BE2C (cell line): Measurements from ENCODE around the gene S1PR1. TPM values are rescaled to one million over a fixed set of nuclear protein-coding genes. Genes with fewer than 3 reads are reported as not detected.
A peak's percentile ranks its signal among the peaks of the same experiment; 100 is the strongest.
"Not testable (repeated sequence)": the region's sequence is repeated elsewhere in the genome, so short reads cannot be mapped to it uniquely, and the experiment has no call there.

ENCODE experiments used
- DNase-seq: peaks from one replicate; pipeline ENCODE4 v3.0.0-alpha.2; 2020
- H3K27me3 ChIP-seq: fragments of 250-450 bp; sonication (Bioruptor Pico); 2 replicates; pipeline ENCODE4 v1.5.1; 2020; ENCODE audit warnings: mild to moderate bottlenecking
- H3K36me3 ChIP-seq: fragments of 250-450 bp; sonication (Bioruptor Pico); 2 replicates; pipeline ENCODE4 v1.5.1; 2020; ENCODE audit warnings: mild to moderate bottlenecking
- H3K4me1 ChIP-seq: fragments of 250-450 bp; sonication (Bioruptor Pico); 2 replicates; pipeline ENCODE4 v1.5.1; 2020
- H3K4me3 ChIP-seq: 2 replicates; pipeline ENCODE4 v1.5.1; 2011; ENCODE audit warnings: low read depth, low read length
- H3K9me3 ChIP-seq: fragments of 250-450 bp; sonication (Bioruptor Pico); 2 replicates; pipeline ENCODE4 v1.5.1; 2020
- polyA plus RNA-seq: library from polyadenylated mRNA; unstranded; fragments of >200 nt; gene quantifications from one replicate; pipeline ENCODE4 v1.2.1, GENCODE V29; 2012; ENCODE audit warnings: low read depth, missing spikeins; ENCODE audit not compliant: insufficient read length, insufficient read depth
- TF ChIP-seq, protein P1 (sequence below): IDR thresholded peaks from 2 replicates; pipeline ENCODE4 v1.5.1; 2012; ENCODE audit warnings: mild to moderate bottlenecking, low read depth, low read length

Gene S1PR1
- 8.5 TPM for polyA plus RNA-seq

- TF ChIP-seq, protein P1, sequence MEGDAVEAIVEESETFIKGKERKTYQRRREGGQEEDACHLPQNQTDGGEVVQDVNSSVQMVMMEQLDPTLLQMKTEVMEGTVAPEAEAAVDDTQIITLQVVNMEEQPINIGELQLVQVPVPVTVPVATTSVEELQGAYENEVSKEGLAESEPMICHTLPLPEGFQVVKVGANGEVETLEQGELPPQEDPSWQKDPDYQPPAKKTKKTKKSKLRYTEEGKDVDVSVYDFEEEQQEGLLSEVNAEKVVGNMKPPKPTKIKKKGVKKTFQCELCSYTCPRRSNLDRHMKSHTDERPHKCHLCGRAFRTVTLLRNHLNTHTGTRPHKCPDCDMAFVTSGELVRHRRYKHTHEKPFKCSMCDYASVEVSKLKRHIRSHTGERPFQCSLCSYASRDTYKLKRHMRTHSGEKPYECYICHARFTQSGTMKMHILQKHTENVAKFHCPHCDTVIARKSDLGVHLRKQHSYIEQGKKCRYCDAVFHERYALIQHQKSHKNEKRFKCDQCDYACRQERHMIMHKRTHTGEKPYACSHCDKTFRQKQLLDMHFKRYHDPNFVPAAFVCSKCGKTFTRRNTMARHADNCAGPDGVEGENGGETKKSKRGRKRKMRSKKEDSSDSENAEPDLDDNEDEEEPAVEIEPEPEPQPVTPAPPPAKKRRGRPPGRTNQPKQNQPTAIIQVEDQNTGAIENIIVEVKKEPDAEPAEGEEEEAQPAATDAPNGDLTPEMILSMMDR = no peak
These were observed at the start of gene S1PR1 for GRCh38 chr1:101236516-101237228. Gene S1PR1, plus strand, starts transcription at chr1:101237019. Its CDS starts 1,966 bp downstream, at chr1:101238985.

DNA sequence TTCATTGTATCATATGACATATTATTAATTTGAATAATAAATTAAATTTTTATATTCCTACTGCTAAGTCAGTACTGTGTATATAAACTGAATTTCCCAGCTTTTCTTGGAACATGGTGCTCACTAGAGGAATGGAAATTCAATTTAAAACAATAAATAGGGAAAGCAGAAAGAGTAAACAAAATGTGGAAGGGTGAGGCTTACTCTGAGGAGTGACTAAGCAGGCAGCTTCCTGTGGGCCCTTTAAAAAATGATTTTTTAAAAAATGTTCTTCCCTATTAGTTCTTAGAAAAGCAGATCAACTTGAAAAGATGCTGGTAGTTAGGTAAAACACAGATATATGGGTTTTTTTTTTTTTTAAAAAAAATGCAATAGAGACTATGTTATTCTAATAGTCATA, 49.5 kb upstream of the S1PR1 start:
- no peak for DNase-seq
- H3K36me3 ChIP-seq = no peaks in the 10 kb centered on the region
- no peaks in the 10 kb centered on the region for H3K27me3 ChIP-seq
- TF ChIP-seq, protein P1 = no peak
- H3K4me1 ChIP-seq = peaks cover 4% of the 10 kb centered on the region
- no peak overlapping the region for H3K4me3 ChIP-seq
- H3K9me3 ChIP-seq = no peaks in the 10 kb centered on the region

More at GRCh38 chr1:101236516-101237228, at the start of gene S1PR1:
- DNase-seq = peak; percentile 80
- Histone ChIP-seq H3K36me3 (no peaks in the 10 kb centered on the region), H3K4me3 (peak within 1 kb of the TSS; percentile 84), H3K27me3 (no peaks in the 10 kb centered on the region), H3K9me3 (no peaks in the 10 kb centered on the region), H3K4me1 (peaks cover 4% of the 10 kb centered on the region)

- Histone ChIP-seq H3K36me3 (no peaks in the 10 kb centered on the region), H3K4me1 (peaks cover 4% of the 10 kb centered on the region), H3K4me3 (no peak overlapping the region), H3K9me3 (no peaks in the 10 kb centered on the region), H3K27me3 (no peaks in the 10 kb centered on the region)
- TF ChIP-seq, protein P1 = no peak
- DNase-seq = no peak
These were observed 48.5 kb upstream of the S1PR1 start for GRCh38 chr1:101188331-101188730.

DNA sequence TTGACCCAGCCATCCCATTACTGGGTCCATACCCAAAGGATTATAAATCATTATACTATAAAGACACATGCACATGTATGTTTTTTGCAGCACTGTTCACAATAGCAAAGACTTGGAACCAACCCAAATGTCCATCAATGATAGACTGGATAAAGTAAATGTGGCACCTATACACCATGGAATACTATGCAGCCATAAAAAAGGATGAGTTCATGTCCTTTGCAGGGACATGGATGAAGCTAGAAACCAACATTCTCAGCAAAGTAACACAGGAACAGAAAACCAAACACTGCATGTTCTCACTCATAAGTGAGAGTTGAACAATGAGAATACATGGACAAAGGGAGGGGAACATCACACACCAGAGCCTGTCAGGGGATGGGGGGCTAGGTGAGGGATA, 47.9 kb upstream of the S1PR1 start:
- not testable (repeated sequence) for H3K9me3 ChIP-seq, H3K4me3 ChIP-seq, H3K27me3 ChIP-seq, H3K36me3 ChIP-seq, H3K4me1 ChIP-seq, DNase-seq

DNA sequence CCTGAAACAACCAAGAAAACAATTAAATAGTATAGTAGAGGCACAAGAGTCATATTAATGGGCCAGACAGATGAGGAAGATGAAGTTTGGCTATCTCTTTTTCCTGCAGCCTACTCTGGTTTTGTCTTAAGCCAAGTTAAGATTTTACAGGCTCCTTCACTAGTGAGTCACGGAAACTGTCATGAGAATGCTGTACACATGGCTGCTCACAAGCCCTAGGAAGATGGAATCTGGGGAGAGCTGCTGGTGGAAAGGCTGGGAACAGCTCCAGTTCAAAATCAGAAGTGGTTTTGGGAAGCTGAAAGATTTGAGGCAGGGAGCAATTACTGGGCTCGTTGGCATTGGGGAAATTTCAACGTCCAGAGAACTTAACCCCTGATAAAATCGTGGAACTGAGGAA, 46.4 kb upstream of the S1PR1 start:
- TF ChIP-seq, protein P1 = no peak
- H3K9me3 ChIP-seq = no peaks in the 10 kb centered on the region
- H3K27me3 ChIP-seq = no peaks in the 10 kb centered on the region
- H3K4me1 ChIP-seq = peaks cover 4% of the 10 kb centered on the region
- no peaks in the 10 kb centered on the region for H3K36me3 ChIP-seq
- no peak for DNase-seq
- H3K4me3 ChIP-seq = no peak overlapping the region

DNA sequence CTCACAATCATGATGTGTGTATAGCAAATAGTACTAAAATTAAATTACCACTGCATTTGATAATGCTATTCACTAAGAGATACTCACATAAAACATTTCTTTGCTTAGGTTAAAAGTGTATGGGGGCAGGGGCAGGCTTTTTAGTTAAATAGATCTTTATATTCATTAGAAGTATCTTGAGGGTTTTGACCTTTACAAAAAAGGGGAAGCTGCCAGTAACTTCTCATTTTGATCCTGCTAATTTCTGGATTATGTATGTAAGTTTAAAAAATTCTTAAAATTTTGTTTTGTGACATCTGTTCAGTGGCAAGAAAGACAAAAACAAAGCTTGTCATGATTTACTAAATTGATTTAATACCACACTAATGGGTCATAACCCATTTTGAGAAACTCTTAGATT, 45.8 kb upstream of the S1PR1 start:
- Histone ChIP-seq H3K4me3 (no peak overlapping the region), H3K9me3 (no peaks in the 10 kb centered on the region), H3K36me3 (no peaks in the 10 kb centered on the region), H3K27me3 (no peaks in the 10 kb centered on the region), H3K4me1 (peaks cover 4% of the 10 kb centered on the region)
- TF ChIP-seq, protein P1 = no peak
- DNase-seq = no peak
